ENCODE results near the gene GHRHR.

The GHRHR gene

GRCh38 chr7:31023877-31024276, 60.1 kb downstream of the GHRHR start:
- H3K9ac ChIP-seq (ENCODE audit: low read length in 2 of 2): no peak overlapping the region

DNA sequence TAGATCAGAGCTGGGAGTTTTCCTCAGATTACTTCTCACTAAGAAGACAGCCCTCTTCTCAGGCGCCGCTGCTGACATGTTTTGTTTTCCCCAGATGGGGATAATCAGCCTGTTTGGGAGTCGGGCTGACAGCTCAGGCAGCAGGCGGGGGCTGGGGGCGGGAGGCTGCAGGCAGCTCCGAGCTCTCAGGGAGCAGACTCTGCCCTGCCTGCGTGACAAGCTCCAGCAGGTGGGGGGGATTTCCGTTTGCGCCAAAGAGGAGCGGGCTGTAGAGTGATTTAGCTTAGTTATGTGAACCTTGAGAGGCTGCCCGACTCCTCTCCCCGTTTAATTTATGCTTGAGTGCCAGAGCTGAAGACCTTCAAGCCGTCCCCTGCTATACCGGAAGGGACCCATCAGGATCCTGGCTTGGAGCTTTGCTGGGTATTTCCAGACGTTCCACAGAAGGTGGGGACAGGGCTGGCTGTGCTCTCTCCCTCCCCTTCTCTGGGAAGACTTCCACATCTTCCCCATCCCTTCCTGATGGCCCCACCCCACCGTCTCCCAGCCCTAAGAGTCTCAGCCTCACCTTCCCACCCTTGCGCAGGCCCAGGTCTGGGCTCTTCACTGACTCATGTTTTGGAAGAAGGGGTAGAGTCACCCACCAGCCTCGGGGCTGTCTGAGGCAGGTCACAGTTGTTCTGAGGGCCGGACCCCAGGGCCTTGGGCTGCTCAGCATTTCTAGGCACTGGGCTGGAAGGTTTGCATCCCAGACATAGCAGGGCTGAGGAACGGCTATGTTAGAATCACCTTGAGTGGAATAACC, 63.6 kb downstream of the GHRHR start:
- Histone ChIP-seq H3K27me3 (ENCODE audit: control insufficient read depth in 1 of 2, insufficient read depth in 2 of 2, low read length in 2 of 2) (no peaks in the 10 kb centered on the region), H3K27ac (ENCODE audit: low read length) (peak overlapping the region; percentile 31), H3K4me3 (ENCODE audit: low read length in 2 of 2) (peak overlapping the region in 1 of 2 donors; percentile 52), H3K36me3 (ENCODE audit: control insufficient read depth in 2 of 2, insufficient read depth in 2 of 2, low read length in 2 of 2) (no peaks in the 10 kb centered on the region), H3K9me3 (ENCODE audit: control insufficient read depth in 2 of 2, low read length in 2 of 2) (no peaks in the 10 kb centered on the region), H3K9ac (ENCODE audit: low read length in 2 of 2) (no peak overlapping the region), H3K4me1 (ENCODE audit: control insufficient read depth, insufficient read depth, low read length) (peaks cover 13% of the 10 kb centered on the region)

More at GRCh38 chr7:31023877-31024276, 60.1 kb downstream of the GHRHR start:
- no peaks in the 10 kb centered on the region for H3K27me3 ChIP-seq (ENCODE audit: control insufficient read depth in 1 of 2, insufficient read depth in 2 of 2, low read length in 2 of 2)
- H3K4me3 ChIP-seq (ENCODE audit: low read length in 2 of 2): no peak overlapping the region
- no peaks in the 10 kb centered on the region for H3K36me3 ChIP-seq (ENCODE audit: control insufficient read depth in 2 of 2, insufficient read depth in 2 of 2, low read length in 2 of 2)
- no peak overlapping the region for H3K27ac ChIP-seq (ENCODE audit: low read length)
- no peaks in the 10 kb centered on the region for H3K9me3 ChIP-seq (ENCODE audit: control insufficient read depth in 2 of 2, low read length in 2 of 2)
- peaks cover 13% of the 10 kb centered on the region for H3K4me1 ChIP-seq (ENCODE audit: control insufficient read depth, insufficient read depth, low read length)

DNA sequence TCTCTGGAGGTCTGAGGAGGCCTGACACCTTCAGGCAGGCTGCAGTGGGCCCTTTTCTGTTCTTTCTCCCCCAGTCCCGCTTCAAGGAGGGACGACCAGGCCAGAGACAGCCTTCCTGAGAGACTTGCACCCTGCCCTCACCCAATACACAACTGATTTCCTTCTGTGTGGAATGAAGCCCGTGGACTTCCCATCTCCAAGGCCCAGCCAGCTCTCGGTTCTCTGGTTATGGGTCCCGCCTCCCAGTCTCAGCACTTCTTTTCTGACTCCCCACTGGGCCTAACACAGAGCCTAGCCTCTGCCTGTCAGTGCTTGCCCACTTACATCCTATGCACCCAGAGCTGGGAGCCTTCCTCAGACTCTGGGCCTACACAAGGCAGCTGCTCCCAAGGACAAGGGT, 64.3 kb downstream of the GHRHR start:
- H3K9me3 ChIP-seq (ENCODE audit: control insufficient read depth in 2 of 2, low read length in 2 of 2): no peaks in the 10 kb centered on the region
- H3K27ac ChIP-seq (ENCODE audit: low read length): no peak overlapping the region

GRCh38 chr7:31028417-31028992, 64.8 kb downstream of the GHRHR start:
- Histone ChIP-seq H3K27me3 (ENCODE audit: control insufficient read depth in 1 of 2, insufficient read depth in 2 of 2, low read length in 2 of 2) (no peaks in the 10 kb centered on the region), H3K4me3 (ENCODE audit: low read length in 2 of 2) (no peak overlapping the region), H3K9ac (ENCODE audit: low read length in 2 of 2) (no peak overlapping the region), H3K9me3 (ENCODE audit: control insufficient read depth in 2 of 2, low read length in 2 of 2) (no peaks in the 10 kb centered on the region), H3K36me3 (ENCODE audit: control insufficient read depth in 2 of 2, insufficient read depth in 2 of 2, low read length in 2 of 2) (no peaks in the 10 kb centered on the region), H3K4me1 (ENCODE audit: control insufficient read depth, insufficient read depth, low read length) (peaks cover 13% of the 10 kb centered on the region), H3K27ac (ENCODE audit: low read length) (no peak overlapping the region)

More for the DNA sequence above, 64.3 kb downstream of the GHRHR start:
- peaks cover 13% of the 10 kb centered on the region for H3K4me1 ChIP-seq (ENCODE audit: control insufficient read depth, insufficient read depth, low read length)
- no peak overlapping the region for H3K9ac ChIP-seq (ENCODE audit: low read length in 2 of 2)
- no peak overlapping the region for H3K4me3 ChIP-seq (ENCODE audit: low read length in 2 of 2)
- H3K27me3 ChIP-seq (ENCODE audit: control insufficient read depth in 1 of 2, insufficient read depth in 2 of 2, low read length in 2 of 2): no peaks in the 10 kb centered on the region
- no peaks in the 10 kb centered on the region for H3K36me3 ChIP-seq (ENCODE audit: control insufficient read depth in 2 of 2, insufficient read depth in 2 of 2, low read length in 2 of 2)

All from stomach smooth muscle (tissue), 2 donors.